Measurements from ENCODE around the gene C15orf61. TPM values are rescaled to one million over a fixed set of nuclear protein-coding genes. Genes with fewer than 3 reads are reported as not detected.

C15orf61 gene
- total RNA-seq, 1 experiment from 2014 or later, result 3.9 TPM

- Histone ChIP-seq H3K27me3 (ENCODE audit: low read length) (no peaks in the 10 kb centered on the region), H3K36me3 (ENCODE audit: low read depth, low read length) (no peaks in the 10 kb centered on the region), H3K9me2 (replicated peaks; ENCODE audit: low read length) (no peaks in the 10 kb centered on the region), H3K4me3 (ENCODE audit: low read length) (no peak overlapping the region), H3K9me3 (ENCODE audit: low read length) (no peaks in the 10 kb centered on the region), H2AFZ (ENCODE audit: low read length) (no peak overlapping the region), H3K9ac (ENCODE audit: low read length) (no peak overlapping the region), H3K4me2 (ENCODE audit: low read length) (no peak overlapping the region), H3K4me1 (ENCODE audit: insufficient read depth, low read length) (no peaks in the 10 kb centered on the region), H3K27ac (ENCODE audit: low read length) (no peak overlapping the region), H4K20me1 (ENCODE audit: low read length) (no peaks in the 10 kb centered on the region), H3F3A (ENCODE audit: low read length, unreplicated experiment) (no peaks in the 10 kb centered on the region), H3K79me2 (ENCODE audit: low read length) (no peaks in the 10 kb centered on the region)
- BruUV-seq (replicated peaks), result no TSS peak
- no peak for TF ChIP-seq EZH2phosphoT487 (IDR thresholded peaks at IDR 0.05; ENCODE audit: borderline replicate concordance, low read length)
- DNase-seq (no peak), ATAC-seq (no peak)
- CTCF ChIA-PET, result no interaction called here
- POLR2A ChIA-PET (ENCODE audit: unreplicated experiment), result no interaction called here
- intact Hi-C loops (cut with micrococcal nuclease), result no loop called here
These were observed 15.0 kb upstream of the C15orf61 start for GRCh38 chr15:67505675-67506572.

- intact Hi-C loops (cut with micrococcal nuclease), result no loop called here
- H2AFZ ChIP-seq (ENCODE audit: low read length), result no peak overlapping the region
- H3K9me2 ChIP-seq (replicated peaks; ENCODE audit: low read length), result no peaks in the 10 kb centered on the region
- H3K27ac ChIP-seq (ENCODE audit: low read length), result no peak overlapping the region
- ChIA-PET CTCF (no interaction called here), POLR2A (ENCODE audit: unreplicated experiment) (no interaction called here)
- H3K9ac ChIP-seq (ENCODE audit: low read length), result no peak overlapping the region
- ATAC-seq (no peak), DNase-seq (no peak)
- H3F3A ChIP-seq (ENCODE audit: low read length, unreplicated experiment), result no peaks in the 10 kb centered on the region
- no peak overlapping the region for H3K4me2 ChIP-seq (ENCODE audit: low read length)
- no peaks in the 10 kb centered on the region for H3K36me3 ChIP-seq (ENCODE audit: low read depth, low read length)
- no peaks in the 10 kb centered on the region for H3K4me1 ChIP-seq (ENCODE audit: insufficient read depth, low read length)
- H3K79me2 ChIP-seq (ENCODE audit: low read length), result no peaks in the 10 kb centered on the region
- H3K4me3 ChIP-seq (ENCODE audit: low read length), result no peak overlapping the region
- H3K27me3 ChIP-seq (ENCODE audit: low read length), result no peaks in the 10 kb centered on the region
- H4K20me1 ChIP-seq (ENCODE audit: low read length), result no peaks in the 10 kb centered on the region
- no TSS peak for BruUV-seq (replicated peaks)
- H3K9me3 ChIP-seq (ENCODE audit: low read length), result no peaks in the 10 kb centered on the region
- TF ChIP-seq EZH2phosphoT487 (IDR thresholded peaks at IDR 0.05; ENCODE audit: borderline replicate concordance, low read length), result no peak
- no peak for TF ChIP-seq CTCF (conservative IDR thresholded peaks at IDR 0.05; ENCODE audit: low read depth, low read length)
- no peak for TF ChIP-seq EZH2 (IDR thresholded peaks at IDR 0.05; ENCODE audit: low read length, unreplicated experiment)
These were observed 13.9 kb upstream of the C15orf61 start for GRCh38 chr15:67506775-67507747.

GRCh38 chr15:67508407-67508806 is 12.5 kb upstream of the C15orf61 start:
- Histone ChIP-seq H3K9me3 (ENCODE audit: low read length) (no peaks in the 10 kb centered on the region), H3K4me2 (ENCODE audit: low read length) (no peak overlapping the region), H3K4me1 (ENCODE audit: insufficient read depth, low read length) (no peaks in the 10 kb centered on the region), H3K36me3 (ENCODE audit: low read depth, low read length) (no peaks in the 10 kb centered on the region), H2AFZ (ENCODE audit: low read length) (no peak overlapping the region), H3K9me2 (replicated peaks; ENCODE audit: low read length) (no peaks in the 10 kb centered on the region), H3K27me3 (ENCODE audit: low read length) (no peaks in the 10 kb centered on the region), H4K20me1 (ENCODE audit: low read length) (no peaks in the 10 kb centered on the region), H3K27ac (ENCODE audit: low read length) (no peak overlapping the region), H3K9ac (ENCODE audit: low read length) (no peak overlapping the region), H3F3A (ENCODE audit: low read length, unreplicated experiment) (no peaks in the 10 kb centered on the region), H3K4me3 (ENCODE audit: low read length) (no peak overlapping the region), H3K79me2 (ENCODE audit: low read length) (no peaks in the 10 kb centered on the region)
- ATAC-seq (no peak), DNase-seq (no peak)
- TF ChIP-seq CTCF (conservative IDR thresholded peaks at IDR 0.05; ENCODE audit: low read depth, low read length), result no peak
- no peak for TF ChIP-seq EZH2 (IDR thresholded peaks at IDR 0.05; ENCODE audit: low read length, unreplicated experiment)
- TF ChIP-seq EZH2phosphoT487 (IDR thresholded peaks at IDR 0.05; ENCODE audit: borderline replicate concordance, low read length), result no peak
- BruUV-seq (replicated peaks), result no TSS peak
- POLR2A ChIA-PET (ENCODE audit: unreplicated experiment), result no interaction called here
- CTCF ChIA-PET, result no interaction called here
- intact Hi-C loops (cut with micrococcal nuclease), result no loop called here
